ENCODE data around the gene TRA2B. TPM values are rescaled to one million over a fixed set of nuclear protein-coding genes. Genes with fewer than 3 reads are reported as not detected.

Gene TRA2B
- total RNA-seq, 1 experiment from 2014 or later: 204 TPM

- POLR2A ChIA-PET: no interaction called here
Observed at GRCh38 chr3:185958626-185959025, 20.8 kb upstream of the TRA2B start.

GRCh38 chr3:185956244-185956643 lies 18.4 kb upstream of the TRA2B start:
- no peak for TF ChIP-seq CTCF (IDR thresholded peaks at IDR 0.05; ENCODE audit: insufficient read depth in 1 of 2, low read depth in 1 of 2, low read length in 1 of 2, severe bottlenecking in 1 of 2, unreplicated experiment in 1 of 2)
- POLR2A ChIA-PET: no interaction called here
- CTCF ChIA-PET: interaction anchor here (0.7 kb wide), 1 partner anchor 13 kb away, joined by 3 read pairs; no protein-coding TSS in a partner anchor
- Mint-ChIP-seq H3K36me3 (ENCODE audit: insufficient read depth, unreplicated experiment) (no peaks in the 10 kb centered on the region), H3K4me3 (ENCODE audit: unreplicated experiment) (no peak overlapping the region), H3K27me3 (ENCODE audit: insufficient read depth, unreplicated experiment) (no peaks in the 10 kb centered on the region), H3K4me1 (ENCODE audit: low read depth, unreplicated experiment) (peaks cover 6% of the 10 kb centered on the region), H3K27ac (ENCODE audit: unreplicated experiment) (no peak overlapping the region), H3K9me3 (ENCODE audit: unreplicated experiment) (peaks cover 9% of the 10 kb centered on the region)
- DNase-seq: no peak
- Histone ChIP-seq H3K36me3 (ENCODE audit: control insufficient read depth, insufficient read depth, low read length) (no peaks in the 10 kb centered on the region), H3K9me3 (no peaks in the 10 kb centered on the region), H3K4me1 (peaks cover 9% of the 10 kb centered on the region; the same call in 1 of the 2 replicates), H3K4me3 (ENCODE audit: low read depth, low read length) (no peak overlapping the region), H3K27me3 (replicated peaks; ENCODE audit: control insufficient read depth, insufficient read depth, low read length) (no peaks in the 10 kb centered on the region)
- intact Hi-C loops (cut with micrococcal nuclease; ENCODE audit: unreplicated experiment): no loop called here
- BruUV-seq (replicated peaks): no TSS peak

More at GRCh38 chr3:185958626-185959025, 20.8 kb upstream of the TRA2B start:
- H3K4me3 Mint-ChIP-seq (ENCODE audit: unreplicated experiment): no peak overlapping the region
- no peaks in the 10 kb centered on the region for H3K36me3 ChIP-seq (ENCODE audit: control insufficient read depth, insufficient read depth, low read length)
- intact Hi-C loops (cut with micrococcal nuclease; ENCODE audit: unreplicated experiment): no loop called here
- no TSS peak for BruUV-seq (replicated peaks)
- no peak overlapping the region for H3K4me3 ChIP-seq (ENCODE audit: low read depth, low read length)
- no peaks in the 10 kb centered on the region for H3K27me3 ChIP-seq (replicated peaks; ENCODE audit: control insufficient read depth, insufficient read depth, low read length)
- TF ChIP-seq CTCF (IDR thresholded peaks at IDR 0.05; ENCODE audit: insufficient read depth in 1 of 2, low read depth in 1 of 2, low read length in 1 of 2, severe bottlenecking in 1 of 2, unreplicated experiment in 1 of 2): no peak
- H3K27me3 Mint-ChIP-seq (ENCODE audit: insufficient read depth, unreplicated experiment): no peaks in the 10 kb centered on the region
- DNase-seq: no peak
- no peaks in the 10 kb centered on the region for H3K36me3 Mint-ChIP-seq (ENCODE audit: insufficient read depth, unreplicated experiment)
- peaks cover 1% of the 10 kb centered on the region; the same call in 1 of the 2 replicates for H3K4me1 ChIP-seq
- peaks cover 9% of the 10 kb centered on the region for H3K9me3 Mint-ChIP-seq (ENCODE audit: unreplicated experiment)
- no peak overlapping the region for H3K27ac Mint-ChIP-seq (ENCODE audit: unreplicated experiment)
- H3K4me1 Mint-ChIP-seq (ENCODE audit: low read depth, unreplicated experiment): no peaks in the 10 kb centered on the region
- H3K9me3 ChIP-seq: no peaks in the 10 kb centered on the region
- CTCF ChIA-PET: no interaction called here

- no peak overlapping the region for H3K27ac Mint-ChIP-seq (ENCODE audit: unreplicated experiment)
- no peak overlapping the region for H3K4me3 ChIP-seq (ENCODE audit: low read depth, low read length)
Observed at GRCh38 chr3:185954366-185954723, 16.5 kb upstream of the TRA2B start.

More at GRCh38 chr3:185954366-185954723, 16.5 kb upstream of the TRA2B start:
- TF ChIP-seq CTCF (IDR thresholded peaks at IDR 0.05; ENCODE audit: insufficient read depth in 1 of 2, low read depth in 1 of 2, low read length in 1 of 2, severe bottlenecking in 1 of 2, unreplicated experiment in 1 of 2): no peak
- Histone ChIP-seq H3K36me3 (ENCODE audit: control insufficient read depth, insufficient read depth, low read length) (no peaks in the 10 kb centered on the region), H3K27me3 (replicated peaks; ENCODE audit: control insufficient read depth, insufficient read depth, low read length) (no peaks in the 10 kb centered on the region), H3K4me1 (peaks cover 9% of the 10 kb centered on the region; the same call in 1 of the 2 replicates), H3K9me3 (no peaks in the 10 kb centered on the region)
- Mint-ChIP-seq H3K4me1 (ENCODE audit: low read depth, unreplicated experiment) (peaks cover 6% of the 10 kb centered on the region), H3K36me3 (ENCODE audit: insufficient read depth, unreplicated experiment) (no peaks in the 10 kb centered on the region), H3K4me3 (ENCODE audit: unreplicated experiment) (no peak overlapping the region), H3K27me3 (ENCODE audit: insufficient read depth, unreplicated experiment) (no peaks in the 10 kb centered on the region), H3K9me3 (ENCODE audit: unreplicated experiment) (peaks cover 9% of the 10 kb centered on the region)
- BruUV-seq (replicated peaks): no TSS peak
- intact Hi-C loops (cut with micrococcal nuclease; ENCODE audit: unreplicated experiment): no loop called here
- no peak for DNase-seq
- CTCF ChIA-PET: interaction anchor here (0.6 to 4.1 kb wide), 7 partner anchors 11 to 528 kb away, joined by 3 to 75 read pairs (median 6); no protein-coding TSS in a partner anchor
- POLR2A ChIA-PET: interaction anchor here (0.5 to 1.4 kb wide), 2 partner anchors 17 to 544 kb away, joined by 3 to 7 read pairs; partner anchors contain the start of gene TRA2B

Measured in Caco-2 (cell line).